ENCODE data around the gene CDAN1.

The CDAN1 gene

GRCh38 chr15:42679285-42680141 is 57.4 kb downstream of the CDAN1 start:
- no peak overlapping the region for H3K27ac Mint-ChIP-seq
- peaks cover 3% of the 10 kb centered on the region for H3K4me1 Mint-ChIP-seq (ENCODE audit: low read depth)
- H3K9me3 Mint-ChIP-seq (ENCODE audit: low read depth), result no peaks in the 10 kb centered on the region
- H3K27me3 Mint-ChIP-seq, result no peaks in the 10 kb centered on the region
- no peak overlapping the region for H3K4me3 Mint-ChIP-seq
- H3K36me3 Mint-ChIP-seq, result peaks cover 18% of the 10 kb centered on the region

DNA sequence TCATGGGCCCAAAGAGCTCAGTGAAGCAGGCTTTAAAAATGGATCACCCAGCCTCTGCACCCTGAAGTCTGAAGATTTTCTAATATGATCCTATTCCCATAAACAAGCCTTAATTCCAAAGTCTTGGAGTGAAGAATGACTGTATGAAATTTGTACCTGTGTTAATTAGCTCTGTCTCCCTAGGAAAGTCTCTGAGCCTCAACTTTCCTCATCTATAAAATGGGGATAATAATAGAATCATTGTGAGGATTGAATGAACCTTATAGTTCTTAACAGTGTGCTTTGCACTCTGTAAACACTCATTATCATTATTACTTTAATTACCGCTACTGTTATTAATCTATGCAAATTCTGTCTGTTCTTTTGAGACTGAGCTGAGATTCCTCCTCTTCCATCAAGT is 61.9 kb downstream of the CDAN1 start:
- Mint-ChIP-seq H3K4me1 (ENCODE audit: low read depth) (peaks cover 3% of the 10 kb centered on the region), H3K27ac (no peak overlapping the region), H3K4me3 (no peak overlapping the region), H3K36me3 (peaks cover 11% of the 10 kb centered on the region), H3K9me3 (ENCODE audit: low read depth) (no peaks in the 10 kb centered on the region), H3K27me3 (no peaks in the 10 kb centered on the region)

DNA sequence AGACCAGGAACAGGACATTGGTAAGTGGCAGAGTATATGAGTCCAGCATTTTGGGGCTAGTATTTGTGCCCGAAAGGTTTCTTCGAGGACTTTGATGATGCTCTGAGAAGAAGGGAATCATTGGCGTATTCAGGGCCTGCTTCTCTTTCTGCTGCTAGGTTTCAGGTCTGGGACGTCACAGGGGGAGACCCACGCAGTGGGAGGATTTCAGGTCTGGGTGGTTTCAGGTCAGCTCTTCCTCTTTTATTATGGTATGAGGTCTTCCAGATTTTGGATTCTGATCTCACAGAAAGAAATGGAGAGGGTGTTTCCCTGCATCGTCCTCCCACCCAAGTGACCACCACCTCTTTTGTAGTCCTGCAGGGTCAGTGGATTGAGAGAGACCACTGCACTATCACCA is 62.5 kb downstream of the CDAN1 start:
- no peaks in the 10 kb centered on the region for H3K27me3 Mint-ChIP-seq
- H3K4me3 Mint-ChIP-seq, result no peak overlapping the region
- H3K4me1 Mint-ChIP-seq (ENCODE audit: low read depth), result no peaks in the 10 kb centered on the region
- H3K36me3 Mint-ChIP-seq, result peaks cover 12% of the 10 kb centered on the region
- no peaks in the 10 kb centered on the region for H3K9me3 Mint-ChIP-seq (ENCODE audit: low read depth)
- no peak overlapping the region for H3K27ac Mint-ChIP-seq
